SU-DHL-6 (cell line): ENCODE results near the gene PLEKHM1.
"Not testable (repeated sequence)": the region's sequence is repeated elsewhere in the genome, so short reads cannot be mapped to it uniquely, and the experiment has no call there.

Experiments
- EZH2phosphoT487 ChIP-seq: fragments of 200-600 bp; sonication (generic), shearing (Covaris generic); conservative IDR thresholded peaks from 2 replicates; pipeline ENCODE4 v1.6.1; 2018; ENCODE audit warnings: mild to moderate bottlenecking, antibody characterized with exemption, low read length, moderate library complexity, mixed read lengths
- TF ChIP-seq, protein P1 (sequence below): fragments of 200-600 bp; sonication (generic); IDR thresholded peaks from one replicate; pipeline ENCODE4 v1.5.1; 2017; ENCODE audit warnings: antibody characterized with exemption, mild to moderate bottlenecking, low read length, moderate library complexity; ENCODE audit not compliant: insufficient read depth, poor library complexity, severe bottlenecking

- TF ChIP-seq, protein P1, sequence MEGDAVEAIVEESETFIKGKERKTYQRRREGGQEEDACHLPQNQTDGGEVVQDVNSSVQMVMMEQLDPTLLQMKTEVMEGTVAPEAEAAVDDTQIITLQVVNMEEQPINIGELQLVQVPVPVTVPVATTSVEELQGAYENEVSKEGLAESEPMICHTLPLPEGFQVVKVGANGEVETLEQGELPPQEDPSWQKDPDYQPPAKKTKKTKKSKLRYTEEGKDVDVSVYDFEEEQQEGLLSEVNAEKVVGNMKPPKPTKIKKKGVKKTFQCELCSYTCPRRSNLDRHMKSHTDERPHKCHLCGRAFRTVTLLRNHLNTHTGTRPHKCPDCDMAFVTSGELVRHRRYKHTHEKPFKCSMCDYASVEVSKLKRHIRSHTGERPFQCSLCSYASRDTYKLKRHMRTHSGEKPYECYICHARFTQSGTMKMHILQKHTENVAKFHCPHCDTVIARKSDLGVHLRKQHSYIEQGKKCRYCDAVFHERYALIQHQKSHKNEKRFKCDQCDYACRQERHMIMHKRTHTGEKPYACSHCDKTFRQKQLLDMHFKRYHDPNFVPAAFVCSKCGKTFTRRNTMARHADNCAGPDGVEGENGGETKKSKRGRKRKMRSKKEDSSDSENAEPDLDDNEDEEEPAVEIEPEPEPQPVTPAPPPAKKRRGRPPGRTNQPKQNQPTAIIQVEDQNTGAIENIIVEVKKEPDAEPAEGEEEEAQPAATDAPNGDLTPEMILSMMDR, result not testable (repeated sequence)
- TF ChIP-seq EZH2phosphoT487, result not testable (repeated sequence)
These were observed 46.9 kb downstream of the PLEKHM1 start for GRCh38 chr17:45443371-45444260.
